Stimulated activated CD8-positive, alpha-beta memory T cell treated with anti-CD3 and anti-CD28 coated beads, Interleukin-2, amount 100 ng/mL, for 48 hours (primary cell): ENCODE results near the gene PLAAT5.
"Not testable (repeated sequence)": the region's sequence is repeated elsewhere in the genome, so short reads cannot be mapped to it uniquely, and the experiment has no call there.

Experiments
- DNase-seq, 2 donors: peaks; one replicate each; pipeline ENCODE4 v3.0.0-alpha.2; 2020; ENCODE audit warnings: low read depth in 2 of 2

Gene PLAAT5

DNA sequence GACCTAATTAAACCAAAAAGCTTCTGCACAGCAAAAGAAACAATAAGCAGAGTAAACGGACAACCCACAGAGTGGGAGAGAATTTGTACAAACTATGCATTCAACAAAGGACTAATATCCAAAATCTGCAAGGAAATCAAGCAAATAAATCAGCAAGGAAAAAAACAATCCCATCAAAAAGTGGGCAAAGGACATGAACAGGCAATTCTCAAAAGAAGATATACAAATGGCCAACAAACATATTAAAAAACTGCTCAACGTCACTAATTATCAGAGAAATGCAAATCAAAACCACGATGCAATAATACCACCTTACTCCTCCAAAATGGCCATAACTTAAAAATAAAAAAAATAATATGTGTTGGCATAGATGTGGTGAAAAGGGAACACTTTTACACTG lies 5.2 kb downstream of the PLAAT5 start:
- no peak for DNase-seq

GRCh38 chr11:63480039-63480438 lies 10.9 kb downstream of the PLAAT5 start:
- DNase-seq, result no peak

GRCh38 chr11:63478896-63479295 lies 12.1 kb downstream of the PLAAT5 start:
- DNase-seq, result peak in 1 of 2 donors; percentile 0

DNA sequence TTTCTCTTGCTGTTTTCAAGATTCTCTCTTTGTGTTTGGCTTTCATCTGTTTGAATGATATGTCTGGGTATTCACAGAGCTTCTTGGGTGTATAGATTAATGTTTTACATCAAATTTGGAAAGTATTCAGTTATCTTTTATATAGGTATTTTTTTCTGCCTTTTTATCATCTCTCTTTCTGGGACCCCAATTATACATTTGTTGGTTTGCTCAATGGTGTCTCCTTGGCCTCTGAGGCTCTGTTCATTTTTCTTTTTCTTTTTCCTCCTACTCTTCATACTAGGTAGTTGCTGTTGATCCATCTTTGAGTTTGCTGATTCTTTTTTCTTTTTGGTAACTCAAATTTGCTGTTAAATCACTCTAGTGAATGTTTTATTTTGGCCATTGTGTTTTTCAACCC lies 14.3 kb downstream of the PLAAT5 start:
- DNase-seq, result no peak

DNA sequence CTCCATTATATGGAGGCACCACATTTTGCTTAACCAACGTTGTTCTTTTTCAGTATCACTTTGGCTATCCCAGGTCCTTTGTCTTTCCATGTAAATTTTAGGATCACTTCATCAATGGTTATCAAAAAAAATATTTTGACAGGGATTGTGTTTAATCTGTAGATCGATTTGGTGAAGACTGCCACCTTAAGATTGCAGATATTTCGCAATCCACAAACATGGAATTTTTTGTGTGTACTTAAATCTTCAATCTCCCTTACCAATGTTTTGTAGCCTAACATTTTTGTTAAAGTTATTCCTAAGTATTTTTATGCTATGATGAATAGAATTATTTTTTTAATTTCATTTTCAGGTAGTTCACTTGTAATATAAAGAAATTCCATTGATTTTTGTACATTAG lies 18.6 kb downstream of the PLAAT5 start:
- DNase-seq, result no peak

DNA sequence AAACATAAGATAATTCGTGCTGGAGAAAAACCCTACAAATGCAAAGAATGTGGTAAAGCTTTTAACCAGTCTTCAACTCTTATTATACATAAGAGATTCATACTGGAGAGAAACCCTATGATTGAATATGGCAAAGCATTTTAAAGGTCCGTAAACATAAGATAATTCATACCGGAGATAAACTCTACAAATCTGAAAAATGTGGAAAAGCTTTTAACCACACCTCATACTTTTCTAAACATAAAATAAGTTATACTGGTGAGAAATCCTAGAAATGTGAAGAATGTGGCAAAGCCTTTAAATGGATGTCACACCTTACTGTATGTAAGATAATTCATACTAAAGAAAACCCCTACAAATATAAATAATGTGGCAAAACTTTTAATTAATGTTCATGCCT lies 20.7 kb downstream of the PLAAT5 start:
- no peak for DNase-seq

DNA sequence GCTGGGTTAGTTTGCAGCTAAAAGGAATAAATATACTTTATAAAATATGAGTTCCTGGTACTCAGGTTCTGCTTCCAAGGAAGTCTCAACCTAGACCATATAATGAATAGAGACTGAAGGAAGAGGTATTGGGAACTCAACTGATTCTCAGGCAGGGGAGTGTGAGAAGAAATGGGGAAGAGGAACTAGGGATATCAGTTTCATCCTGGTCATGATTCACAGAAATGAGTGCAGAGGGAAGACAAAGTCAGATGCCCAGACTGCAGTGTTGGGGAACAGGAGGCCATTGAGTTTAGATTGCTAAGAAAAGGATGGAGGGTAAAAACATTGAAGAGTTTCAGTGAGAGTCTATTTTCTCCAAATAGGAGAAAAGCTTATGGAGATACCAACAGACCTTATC lies 28.8 kb downstream of the PLAAT5 start:
- DNase-seq, result no peak

- DNase-seq, result no peak
Observed at GRCh38 chr11:63459586-63459985, 31.4 kb downstream of the PLAAT5 start.

- no peak for DNase-seq
Observed at GRCh38 chr11:63448646-63449045, 42.3 kb downstream of the PLAAT5 start.

DNA sequence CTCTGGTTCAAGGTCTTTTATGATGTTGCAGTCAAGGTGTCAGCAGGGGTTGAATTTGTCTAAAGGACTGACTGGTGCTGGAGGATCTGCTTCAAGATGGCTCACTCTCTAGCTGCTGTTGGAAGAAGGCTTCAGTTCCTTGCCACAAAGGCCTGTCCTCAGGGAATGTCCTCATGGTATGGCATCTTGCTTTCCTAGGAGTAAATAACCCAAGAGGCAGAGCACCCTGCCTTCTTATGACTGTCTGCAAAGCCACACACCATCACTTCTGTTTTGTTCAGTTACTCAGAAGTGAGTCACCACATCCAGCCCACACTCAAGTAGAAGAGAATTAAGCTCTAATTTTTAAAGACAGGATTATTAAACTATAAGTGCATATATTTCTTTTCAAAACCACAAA lies 45.2 kb downstream of the PLAAT5 start:
- DNase-seq, result no peak

- no peak for DNase-seq
Observed at GRCh38 chr11:63445118-63445517, 45.8 kb downstream of the PLAAT5 start.

- no peak for DNase-seq
Observed at GRCh38 chr11:63444160-63444559, 46.8 kb downstream of the PLAAT5 start.

DNA sequence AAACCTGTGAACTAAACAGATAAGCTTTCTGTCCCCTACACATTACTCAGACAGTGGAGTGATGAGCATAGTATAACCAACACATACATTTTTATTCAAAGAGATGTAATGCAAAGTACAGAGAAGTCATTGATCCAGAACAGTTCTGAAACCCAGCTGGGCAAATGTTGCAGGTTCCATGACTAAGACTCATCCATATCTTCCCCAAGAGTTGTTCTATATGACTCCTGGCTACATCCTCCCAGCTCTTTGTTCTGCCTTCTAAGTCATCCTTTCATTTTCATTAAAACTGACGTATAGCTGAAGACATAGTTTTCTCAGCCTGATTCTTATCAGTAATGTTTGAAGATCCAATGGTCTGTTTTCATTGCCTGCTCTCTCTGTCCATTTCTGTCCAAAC lies 47.3 kb downstream of the PLAAT5 start:
- no peak for DNase-seq

DNA sequence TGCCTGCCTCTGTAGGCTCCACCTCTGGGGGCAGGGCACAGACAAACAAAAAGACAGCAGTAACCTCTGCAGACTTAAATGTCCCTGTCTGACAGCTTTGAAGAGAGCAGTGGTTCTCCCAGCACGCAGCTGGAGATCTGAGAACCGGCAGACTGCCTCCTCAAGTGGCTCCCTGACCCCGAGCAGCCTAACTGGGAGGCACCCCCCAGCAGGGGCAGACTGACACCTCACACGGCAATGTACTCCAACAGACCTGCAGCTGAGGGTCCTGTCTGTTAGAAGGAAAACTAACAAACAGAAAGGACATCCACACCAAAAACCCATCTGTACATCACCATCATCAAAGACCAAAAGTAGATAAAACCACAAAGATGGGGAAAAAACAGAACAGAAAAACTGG lies 55.1 kb downstream of the PLAAT5 start:
- DNase-seq, result not testable (repeated sequence)

DNA sequence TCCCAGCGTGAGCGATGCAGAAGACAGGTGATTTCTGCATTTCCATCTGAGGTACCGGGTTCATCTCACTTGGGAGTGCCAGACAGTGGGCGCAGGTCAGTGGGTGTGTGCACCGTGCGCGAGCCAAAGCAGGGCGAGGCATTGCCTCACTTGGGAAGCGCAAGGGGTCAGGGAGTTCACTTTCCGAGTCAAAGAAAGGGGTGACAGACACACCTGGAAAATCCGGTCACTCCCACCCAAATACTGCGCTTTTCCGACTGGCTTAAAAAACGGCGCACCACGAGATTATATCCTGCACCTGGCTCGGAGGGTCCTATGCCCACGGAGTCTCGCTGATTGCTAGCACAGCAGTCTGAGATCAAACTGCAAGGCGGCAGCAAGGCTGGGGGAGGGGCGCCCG lies 55.6 kb downstream of the PLAAT5 start:
- DNase-seq, result not testable (repeated sequence)

GRCh38 chr11:63430731-63431130 lies 60.2 kb downstream of the PLAAT5 start:
- DNase-seq, result not testable (repeated sequence)

DNA sequence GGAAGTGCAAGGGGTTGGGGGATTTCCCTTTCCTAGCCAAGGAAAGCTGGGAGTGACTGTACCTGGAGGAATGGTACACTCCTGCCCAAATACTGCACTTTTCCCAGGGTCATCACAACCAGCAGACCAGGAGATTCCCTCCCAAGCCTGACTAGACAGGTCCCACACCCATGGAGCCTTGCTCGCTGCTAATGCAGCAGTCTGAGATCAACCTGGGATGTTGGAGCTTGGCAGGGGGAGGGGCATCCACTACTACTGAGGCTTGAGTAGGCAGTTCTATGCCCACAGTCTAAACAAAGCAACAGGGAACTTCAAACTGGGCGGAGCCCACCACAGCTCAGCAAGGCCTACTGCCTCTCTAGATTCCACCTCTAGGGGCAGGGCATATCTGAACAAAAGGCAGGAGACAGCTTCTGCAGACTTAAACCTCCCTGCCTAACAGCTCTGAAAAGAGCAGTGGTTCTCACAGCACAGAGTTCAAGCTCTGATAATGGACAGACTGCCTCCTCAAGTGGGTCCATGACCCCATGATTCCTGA lies 62.9 kb downstream of the PLAAT5 start:
- DNase-seq, result no peak

DNA sequence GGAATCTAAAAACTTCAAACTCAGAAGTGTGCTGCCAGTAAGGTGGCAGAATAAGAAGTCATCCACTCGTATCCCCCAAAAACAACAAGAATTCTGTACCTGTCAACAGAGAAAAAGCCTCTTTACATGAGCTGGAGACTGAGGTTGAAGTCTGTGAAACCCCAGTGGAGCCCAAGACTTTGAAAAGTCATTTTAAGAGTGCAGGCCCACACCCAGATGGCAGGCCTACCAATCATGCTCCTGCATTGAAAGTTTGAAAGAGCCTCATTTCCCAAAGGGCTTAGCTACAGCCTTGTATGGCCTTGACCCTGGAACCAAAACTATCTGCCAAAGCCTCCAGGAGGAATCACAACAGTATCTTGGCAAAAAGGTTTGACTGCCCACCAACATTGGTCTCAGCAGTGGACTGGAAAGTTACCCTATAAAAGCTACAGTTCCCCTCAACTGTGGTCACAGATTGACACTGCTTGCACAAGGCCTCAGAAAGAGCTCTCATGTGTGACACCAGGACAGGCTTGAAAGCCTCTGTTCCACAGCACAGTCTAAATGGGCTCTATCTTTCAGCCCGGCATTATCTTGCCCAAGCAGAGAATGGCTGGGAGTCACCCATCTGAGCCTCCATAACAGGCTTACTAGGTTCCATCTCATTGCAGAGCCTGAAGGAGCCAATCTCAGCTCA lies 73.7 kb downstream of the PLAAT5 start:
- no peak for DNase-seq
